HCT116 (cell line): ENCODE data around the gene ABHD1.

ENCODE experiments used
- EGR1 ChIP-seq: IDR thresholded peaks from 2 replicates; pipeline ENCODE4 v1.6.1; 2012; ENCODE audit warnings: low read depth
- FOSL1 ChIP-seq: IDR thresholded peaks from 2 replicates; pipeline ENCODE4 v1.6.1; 2012; ENCODE audit warnings: low read depth
- JUND ChIP-seq: IDR thresholded peaks from 2 replicates; pipeline ENCODE4 v1.6.1; 2012
- POLR2A ChIP-seq: IDR thresholded peaks from 2 replicates; pipeline ENCODE4 v1.7.0; 2011; ENCODE audit warnings: borderline replicate concordance; ENCODE audit not compliant: insufficient read depth, insufficient read length; ENCODE audit errors: extremely low read depth
- RAD21 ChIP-seq: IDR thresholded peaks from 2 replicates; pipeline ENCODE4 v1.6.1; 2012; ENCODE audit warnings: low read depth, mild to moderate bottlenecking
- REST ChIP-seq: IDR thresholded peaks from 2 replicates; pipeline ENCODE4 v1.6.1; 2012; ENCODE audit warnings: low read depth
- ZFX ChIP-seq: fragments of 450-650 bp; IDR thresholded peaks from 2 replicates; pipeline ENCODE4 v1.6.1; 2017

- TF ChIP-seq JUND (no peak), EGR1 (no peak), POLR2A (no peak), REST (no peak), RAD21 (no peak), ZFX (no peak), FOSL1 (no peak)
Observed at GRCh38 chr2:27171351-27171848, 47.8 kb downstream of the ABHD1 start.
